Left forelimb (tissue), 1 donor: ENCODE results near the gene LCN1.

Experiments used
- DNase-seq: peaks from one replicate; pipeline ENCODE4 v3.0.0-alpha.2; 2018; ENCODE audit warnings: low spot score

LCN1 gene

GRCh38 chr9:135520916-135521607 is at the start of gene LCN1:
Gene LCN1 (plus strand): TSS chr9:135521440. CDS start chr9:135521498, 58 bp downstream.
- DNase-seq = no peak

- DNase-seq = no peak
Measured at GRCh38 chr9:135471791-135472640, 49.2 kb upstream of the LCN1 start.

GRCh38 chr9:135473972-135474543 is 47.2 kb upstream of the LCN1 start:
- no peak for DNase-seq

- no peak for DNase-seq
Measured at GRCh38 chr9:135474915-135475314, 46.3 kb upstream of the LCN1 start.

- no peak for DNase-seq
Measured at GRCh38 chr9:135476561-135477355, 44.5 kb upstream of the LCN1 start.

GRCh38 chr9:135478191-135478590 is 43.0 kb upstream of the LCN1 start:
- DNase-seq = no peak

- no peak for DNase-seq
Measured at GRCh38 chr9:135478829-135479468, 42.3 kb upstream of the LCN1 start.

- no peak for DNase-seq
Measured at GRCh38 chr9:135479469-135480052, 41.7 kb upstream of the LCN1 start, which contains the start of gene PPP1R26. Gene PPP1R26 (plus strand): TSS chr9:135479782. CDS start chr9:135484511, 4,729 bp downstream.

GRCh38 chr9:135480071-135480939 is 40.9 kb upstream of the LCN1 start:
- no peak for DNase-seq

- DNase-seq = no peak
Measured at GRCh38 chr9:135480940-135481310, 40.3 kb upstream of the LCN1 start.

- DNase-seq = no peak
Measured at GRCh38 chr9:135482015-135482754, 39.1 kb upstream of the LCN1 start.

- no peak for DNase-seq
Measured at GRCh38 chr9:135484460-135485277, 36.6 kb upstream of the LCN1 start.

GRCh38 chr9:135485385-135485784 is 35.9 kb upstream of the LCN1 start:
- DNase-seq = no peak

- no peak for DNase-seq
Measured at GRCh38 chr9:135485832-135486231, 35.4 kb upstream of the LCN1 start.

- DNase-seq = no peak
Measured at GRCh38 chr9:135486267-135487065, 34.8 kb upstream of the LCN1 start.

GRCh38 chr9:135487281-135488012 is 33.8 kb upstream of the LCN1 start:
- no peak for DNase-seq

GRCh38 chr9:135488013-135488330 is 33.3 kb upstream of the LCN1 start:
- DNase-seq = no peak
